ENCODE measurements around the gene IGF2.

The IGF2 gene

GRCh38 chr11:2121227-2122130 lies 17.7 kb downstream of the IGF2 start:
- no peak overlapping the region for H3K4me3 ChIP-seq (ENCODE audit: low read length)
- TF ChIP-seq, protein P1, sequence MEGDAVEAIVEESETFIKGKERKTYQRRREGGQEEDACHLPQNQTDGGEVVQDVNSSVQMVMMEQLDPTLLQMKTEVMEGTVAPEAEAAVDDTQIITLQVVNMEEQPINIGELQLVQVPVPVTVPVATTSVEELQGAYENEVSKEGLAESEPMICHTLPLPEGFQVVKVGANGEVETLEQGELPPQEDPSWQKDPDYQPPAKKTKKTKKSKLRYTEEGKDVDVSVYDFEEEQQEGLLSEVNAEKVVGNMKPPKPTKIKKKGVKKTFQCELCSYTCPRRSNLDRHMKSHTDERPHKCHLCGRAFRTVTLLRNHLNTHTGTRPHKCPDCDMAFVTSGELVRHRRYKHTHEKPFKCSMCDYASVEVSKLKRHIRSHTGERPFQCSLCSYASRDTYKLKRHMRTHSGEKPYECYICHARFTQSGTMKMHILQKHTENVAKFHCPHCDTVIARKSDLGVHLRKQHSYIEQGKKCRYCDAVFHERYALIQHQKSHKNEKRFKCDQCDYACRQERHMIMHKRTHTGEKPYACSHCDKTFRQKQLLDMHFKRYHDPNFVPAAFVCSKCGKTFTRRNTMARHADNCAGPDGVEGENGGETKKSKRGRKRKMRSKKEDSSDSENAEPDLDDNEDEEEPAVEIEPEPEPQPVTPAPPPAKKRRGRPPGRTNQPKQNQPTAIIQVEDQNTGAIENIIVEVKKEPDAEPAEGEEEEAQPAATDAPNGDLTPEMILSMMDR (conservative IDR thresholded peaks at IDR 0.05; ENCODE audit: low read depth, low read length): no peak
- no peak for DNase-seq (ENCODE audit: low read depth)

- TF ChIP-seq, protein P1 (conservative IDR thresholded peaks at IDR 0.05; ENCODE audit: low read depth, low read length): no peak
- DNase-seq (ENCODE audit: low read depth): no peak
- no peak overlapping the region for H3K4me3 ChIP-seq (ENCODE audit: low read length)
These were observed 18.7 kb downstream of the IGF2 start for GRCh38 chr11:2120359-2121100.

- DNase-seq (ENCODE audit: low read depth): no peak
- no peak overlapping the region for H3K4me3 ChIP-seq (ENCODE audit: low read length)
- TF ChIP-seq, protein P1 (conservative IDR thresholded peaks at IDR 0.05; ENCODE audit: low read depth, low read length): no peak
These were observed 20.5 kb downstream of the IGF2 start for GRCh38 chr11:2118677-2119076.

- H3K4me3 ChIP-seq (ENCODE audit: low read length): no peak overlapping the region
- DNase-seq (ENCODE audit: low read depth): no peak
These were observed 22.5 kb downstream of the IGF2 start for GRCh38 chr11:2116680-2117079.

DNA sequence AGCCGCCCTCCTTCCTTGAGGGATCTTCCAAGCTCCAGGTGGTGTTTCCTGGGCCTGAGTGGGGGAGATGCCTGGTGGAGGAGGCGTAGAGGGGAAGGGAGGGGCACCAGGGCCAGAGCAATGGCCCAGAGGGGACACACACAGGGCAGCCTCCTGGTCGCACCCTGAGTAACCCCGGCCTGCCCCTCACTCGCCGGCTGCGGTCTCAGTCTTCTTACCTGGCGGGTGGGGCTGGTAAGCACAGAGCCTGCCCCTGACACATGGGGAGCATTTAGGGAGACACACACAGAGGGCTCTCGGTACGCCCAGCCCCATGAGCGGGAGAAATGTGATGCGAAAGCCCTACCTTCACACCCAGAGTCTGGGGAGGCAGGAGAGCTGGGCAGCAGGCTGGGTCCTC lies 23.9 kb downstream of the IGF2 start:
- no peak for DNase-seq (ENCODE audit: low read depth)
- TF ChIP-seq, protein P1 (conservative IDR thresholded peaks at IDR 0.05; ENCODE audit: low read depth, low read length): no peak

More at GRCh38 chr11:2116680-2117079, 22.5 kb downstream of the IGF2 start:
- TF ChIP-seq, protein P1 (conservative IDR thresholded peaks at IDR 0.05; ENCODE audit: low read depth, low read length): no peak

GRCh38 chr11:2114430-2115241 lies 24.6 kb downstream of the IGF2 start:
- TF ChIP-seq, protein P1 (conservative IDR thresholded peaks at IDR 0.05; ENCODE audit: low read depth, low read length): no peak
- no peak overlapping the region for H3K4me3 ChIP-seq (ENCODE audit: low read length)
- DNase-seq (ENCODE audit: low read depth): no peak

More for the DNA sequence above, 23.9 kb downstream of the IGF2 start:
- H3K4me3 ChIP-seq (ENCODE audit: low read length): no peak overlapping the region
